Gastroesophageal sphincter (tissue), 3 donors: ENCODE measurements around the gene CDH4.

Source experiments
- CTCF ChIP-seq, 4 experiments: fragments of 200-600 bp in 2 of 4; fragments of 450-650 bp in 2 of 4; sonication (generic) in 1 of 4; IDR thresholded peaks; one replicate each; pipeline ENCODE4 v1.5.1; 2017 to 2019; ENCODE audit warnings: antibody characterized with exemption in 4 of 4, mild to moderate bottlenecking in 2 of 4, moderate library complexity in 2 of 4
- POLR2A ChIP-seq, 2 donors: fragments of 450-650 bp; IDR thresholded peaks; one replicate each; pipeline ENCODE4 v1.6.1; 2017; ENCODE audit warnings: antibody characterized with exemption in 2 of 2, mild to moderate bottlenecking in 2 of 2, moderate library complexity in 1 of 2
- POLR2AphosphoS5 ChIP-seq: sonication (generic); formaldehyde crosslinking; IDR thresholded peaks from one replicate; pipeline ENCODE4 v1.6.1; 2017; ENCODE audit warnings: antibody characterized with exemption

GRCh38 chr20:61453219-61453618 lies 201.2 kb downstream of the CDH4 start:
- no peak for TF ChIP-seq CTCF (IDR thresholded peaks at IDR 0.05)
- no peak for TF ChIP-seq POLR2A (IDR thresholded peaks at IDR 0.05)
- no peak for TF ChIP-seq POLR2AphosphoS5
